NB4 (cell line): ENCODE results near the gene IL21R.

Experiments used
- DNase-seq: peaks from one replicate; pipeline ENCODE4 v3.0.0; 2010; ENCODE audit warnings: low read depth
- H3K4me3 ChIP-seq: one replicate; pipeline ENCODE4 v1.5.1; 2011; ENCODE audit warnings: mild to moderate bottlenecking, low read depth, low read length, moderate library complexity
- CTCF ChIP-seq: IDR thresholded peaks from one replicate; pipeline ENCODE4 v1.5.1; 2012; ENCODE audit warnings: low read depth, low read length
- MYC ChIP-seq: IDR thresholded peaks from 2 replicates; pipeline ENCODE4 v1.6.1; 2011; ENCODE audit warnings: low read depth, low read length
- POLR2A ChIP-seq: IDR thresholded peaks from 2 replicates; pipeline ENCODE4 v1.6.1; 2011; ENCODE audit warnings: mild to moderate bottlenecking; ENCODE audit not compliant: insufficient read length; ENCODE audit errors: extremely low read depth
- TF ChIP-seq, protein P1 (sequence below): IDR thresholded peaks from 2 replicates; pipeline ENCODE4 v1.6.1; 2011; ENCODE audit warnings: low read depth, low read length

Gene IL21R

DNA sequence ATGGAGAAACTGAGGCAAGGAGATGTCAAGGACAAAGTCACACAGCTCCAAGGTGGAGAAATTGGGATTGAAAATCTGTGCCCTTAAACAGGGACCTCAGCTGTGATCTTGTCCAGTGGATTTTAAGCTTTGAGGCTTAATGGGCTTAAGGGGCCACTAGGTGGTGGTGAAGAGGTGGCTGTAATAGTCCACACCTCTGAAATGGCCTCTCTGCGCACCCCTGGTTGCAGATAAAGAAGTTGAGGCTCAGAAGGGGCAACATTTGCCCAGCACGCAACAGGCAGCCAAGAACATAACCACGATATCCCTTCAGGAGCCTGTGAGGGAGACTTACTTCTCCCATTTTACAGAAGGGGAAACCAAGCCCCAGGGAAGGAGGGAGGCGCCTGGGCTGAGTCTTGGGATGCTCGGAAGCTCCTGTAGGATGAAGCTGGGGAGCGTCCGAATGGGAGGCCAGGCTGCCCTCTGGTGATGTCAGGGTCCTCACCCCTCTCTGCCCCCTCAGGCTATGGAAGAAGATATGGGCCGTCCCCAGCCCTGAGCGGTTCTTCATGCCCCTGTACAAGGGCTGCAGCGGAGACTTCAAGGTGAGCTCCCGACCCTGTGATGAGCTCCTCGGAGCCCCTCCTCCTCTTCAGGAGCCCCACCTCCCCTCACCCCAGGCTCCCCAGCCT is 43.7 kb downstream of the IL21R start:
- TF ChIP-seq MYC (no peak), CTCF (no peak), POLR2A (no peak)
- TF ChIP-seq, protein P1, sequence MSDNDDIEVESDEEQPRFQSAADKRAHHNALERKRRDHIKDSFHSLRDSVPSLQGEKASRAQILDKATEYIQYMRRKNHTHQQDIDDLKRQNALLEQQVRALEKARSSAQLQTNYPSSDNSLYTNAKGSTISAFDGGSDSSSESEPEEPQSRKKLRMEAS = no peak
- H3K4me3 ChIP-seq = no peak overlapping the region
- no peak for DNase-seq

DNA sequence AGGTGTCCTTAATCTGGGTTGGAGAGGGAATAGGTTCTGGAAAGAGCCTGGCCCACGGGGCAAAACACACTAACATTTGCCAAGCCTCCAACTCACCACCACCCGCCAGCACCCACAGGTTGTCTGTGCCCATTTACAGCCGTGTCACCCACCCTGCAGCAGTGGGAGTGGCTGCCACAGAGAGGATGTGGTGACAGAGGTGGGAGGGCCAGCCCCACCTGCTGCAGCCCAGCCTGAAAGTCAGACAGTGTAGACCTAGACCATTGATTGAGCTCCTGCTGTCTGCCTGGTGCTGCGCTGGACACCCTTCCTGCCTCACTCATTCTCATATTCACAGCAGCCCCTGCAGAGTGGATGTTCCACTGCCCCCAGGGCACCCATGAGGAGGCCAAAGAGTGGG is 44.7 kb downstream of the IL21R start:
- DNase-seq = peak; percentile 19
- TF ChIP-seq MYC (no peak), CTCF (no peak), POLR2A (no peak)
- TF ChIP-seq, protein P1 = no peak
- no peak overlapping the region for H3K4me3 ChIP-seq

GRCh38 chr16:27447301-27447700 is 45.3 kb downstream of the IL21R start:
- DNase-seq = no peak
- TF ChIP-seq CTCF = no peak
- TF ChIP-seq POLR2A = no peak
- no peak overlapping the region for H3K4me3 ChIP-seq

DNA sequence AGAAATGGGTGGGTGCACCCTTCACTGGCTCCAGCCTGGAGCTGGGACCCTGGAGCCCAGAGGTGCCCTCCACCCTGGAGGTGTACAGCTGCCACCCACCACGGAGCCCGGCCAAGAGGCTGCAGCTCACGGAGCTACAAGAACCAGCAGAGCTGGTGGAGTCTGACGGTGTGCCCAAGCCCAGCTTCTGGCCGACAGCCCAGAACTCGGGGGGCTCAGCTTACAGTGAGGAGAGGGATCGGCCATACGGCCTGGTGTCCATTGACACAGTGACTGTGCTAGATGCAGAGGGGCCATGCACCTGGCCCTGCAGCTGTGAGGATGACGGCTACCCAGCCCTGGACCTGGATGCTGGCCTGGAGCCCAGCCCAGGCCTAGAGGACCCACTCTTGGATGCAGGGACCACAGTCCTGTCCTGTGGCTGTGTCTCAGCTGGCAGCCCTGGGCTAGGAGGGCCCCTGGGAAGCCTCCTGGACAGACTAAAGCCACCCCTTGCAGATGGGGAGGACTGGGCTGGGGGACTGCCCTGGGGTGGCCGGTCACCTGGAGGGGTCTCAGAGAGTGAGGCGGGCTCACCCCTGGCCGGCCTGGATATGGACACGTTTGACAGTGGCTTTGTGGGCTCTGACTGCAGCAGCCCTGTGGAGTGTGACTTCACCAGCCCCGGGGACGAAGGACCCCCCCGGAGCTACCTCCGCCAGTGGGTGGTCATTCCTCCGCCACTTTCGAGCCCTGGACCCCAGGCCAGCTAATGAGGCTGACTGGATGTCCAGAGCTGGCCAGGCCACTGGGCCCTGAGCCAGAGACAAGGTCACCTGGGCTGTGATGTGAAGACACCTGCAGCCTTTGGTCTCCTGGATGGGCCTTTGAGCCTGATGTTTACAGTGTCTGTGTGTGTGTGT is 46.8 kb downstream of the IL21R start:
- H3K4me3 ChIP-seq = no peak overlapping the region
- TF ChIP-seq, protein P1 = no peak
- TF ChIP-seq CTCF = no peak
- TF ChIP-seq POLR2A = no peak
- no peak for TF ChIP-seq MYC
- DNase-seq = no peak

- TF ChIP-seq MYC (no peak), CTCF (no peak), POLR2A (no peak)
- TF ChIP-seq, protein P1 = no peak
- no peak overlapping the region for H3K4me3 ChIP-seq
- DNase-seq = peak; percentile 16
These were observed 47.6 kb downstream of the IL21R start for GRCh38 chr16:27449434-27450195.
